T-helper 17 cell (primary cell): Measurements from ENCODE around the gene HDAC7. TPM values are rescaled to one million over a fixed set of nuclear protein-coding genes. Genes with fewer than 3 reads are reported as not detected.

Experiments
- ATAC-seq: fragments of 150-1000 bp; cut with Tn5 transposase; 2 replicates; pipeline ENCODE4 v1.10.0; 2021; ENCODE audit warnings: mild to moderate bottlenecking, moderate library complexity
- DNase-seq, 3 donors: peaks; one replicate each; pipeline versions ENCODE4 v3.0.0 to v3.0.0-alpha.2; 2020 to 2021
- H3K9me3 ChIP-seq: one replicate; pipeline ENCODE4 v1.7.0; 2013; ENCODE audit warnings: low read length, mild to moderate bottlenecking; ENCODE audit not compliant: control insufficient read depth, poor library complexity, severe bottlenecking
- H3K27ac Mint-ChIP-seq: one replicate; pipeline ENCODE4 v1.8.0; 2022; ENCODE audit warnings: mild to moderate bottlenecking, moderate library complexity, mixed read lengths
- H3K27me3 Mint-ChIP-seq: one replicate; pipeline ENCODE4 v1.8.0; 2022; ENCODE audit warnings: mixed read lengths
- H3K36me3 Mint-ChIP-seq: one replicate; pipeline ENCODE4 v1.8.0; 2022; ENCODE audit warnings: low read depth, mixed read lengths
- H3K4me1 Mint-ChIP-seq: one replicate; pipeline ENCODE4 v1.8.0; 2022; ENCODE audit warnings: mild to moderate bottlenecking, mixed read lengths
- H3K4me3 Mint-ChIP-seq: one replicate; pipeline ENCODE4 v1.8.0; 2022; ENCODE audit warnings: mild to moderate bottlenecking, moderate library complexity, mixed read lengths
- total RNA-seq, 4 donors: library from RNA in 2 of 4; stranded (reverse) in 2 of 4; gene quantifications; one replicate each; pipeline ENCODE4 v1.2.3 and lab custom pipeline; 2022 to 2026

Gene HDAC7
- total RNA-seq, 2 donors from 2014 or later: 129 to 151 TPM

DNA sequence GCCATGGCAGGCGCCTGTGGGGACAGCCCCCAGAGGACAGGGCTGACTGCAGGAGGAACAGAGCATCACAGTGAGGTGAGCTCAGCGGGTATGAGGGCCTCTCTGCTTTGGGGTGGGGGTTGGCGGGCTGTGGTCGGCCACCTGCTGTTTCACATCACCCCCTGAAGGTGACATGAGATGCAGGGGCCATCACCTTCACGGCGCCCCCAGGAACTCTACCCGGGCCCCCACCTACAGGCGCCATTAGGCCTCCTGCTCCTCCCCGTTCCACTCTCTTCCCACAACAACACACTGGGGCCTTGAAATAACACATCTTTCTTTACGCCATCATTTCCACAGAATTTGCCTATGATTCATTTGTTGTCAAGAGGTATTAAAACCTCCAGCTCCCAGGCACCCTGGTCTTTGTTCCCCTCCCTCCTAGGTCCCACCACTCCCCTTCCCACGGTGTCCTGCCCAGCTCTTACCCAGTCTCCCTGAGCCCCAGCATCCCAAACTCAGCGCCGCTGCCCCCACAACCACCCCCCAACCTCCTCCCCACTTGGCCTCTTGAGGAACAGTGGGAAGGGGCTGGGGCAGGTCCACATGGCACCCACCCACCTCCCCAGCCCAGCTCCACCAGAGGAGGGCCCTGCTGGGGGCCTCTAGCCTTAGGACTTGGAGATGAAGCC is 12.7 kb upstream of the HDAC7 start:
- Mint-ChIP-seq H3K4me3 (peak overlapping the region; percentile 91), H3K4me1 (peaks cover 54% of the 10 kb centered on the region), H3K36me3 (no peaks in the 10 kb centered on the region), H3K27ac (peak overlapping the region; percentile 97), H3K27me3 (no peaks in the 10 kb centered on the region)
- DNase-seq (no peak), ATAC-seq (peak; percentile 28)
- H3K9me3 ChIP-seq: no peaks in the 10 kb centered on the region

GRCh38 chr12:47829584-47829983 is 9.9 kb upstream of the HDAC7 start:
- ATAC-seq (no peak), DNase-seq (no peak)
- Mint-ChIP-seq H3K4me1 (peaks cover 65% of the 10 kb centered on the region), H3K4me3 (peak overlapping the region; percentile 31), H3K27me3 (no peaks in the 10 kb centered on the region), H3K36me3 (no peaks in the 10 kb centered on the region), H3K27ac (peak overlapping the region; percentile 97)
- no peaks in the 10 kb centered on the region for H3K9me3 ChIP-seq

GRCh38 chr12:47828976-47829482 is 9.3 kb upstream of the HDAC7 start:
- H3K4me3 Mint-ChIP-seq: peak overlapping the region; percentile 31
- peak overlapping the region; percentile 97 for H3K27ac Mint-ChIP-seq
- DNase-seq (no peak), ATAC-seq (no peak)
- H3K9me3 ChIP-seq: no peaks in the 10 kb centered on the region
- no peaks in the 10 kb centered on the region for H3K36me3 Mint-ChIP-seq
- peaks cover 65% of the 10 kb centered on the region for H3K4me1 Mint-ChIP-seq
- H3K27me3 Mint-ChIP-seq: no peaks in the 10 kb centered on the region

GRCh38 chr12:47828008-47828975 is 8.6 kb upstream of the HDAC7 start:
- Mint-ChIP-seq H3K36me3 (no peaks in the 10 kb centered on the region), H3K4me3 (peak overlapping the region; percentile 31), H3K27ac (peak overlapping the region; percentile 97), H3K27me3 (no peaks in the 10 kb centered on the region), H3K4me1 (peaks cover 65% of the 10 kb centered on the region)
- ATAC-seq: no peak
- no peak for DNase-seq
- no peaks in the 10 kb centered on the region for H3K9me3 ChIP-seq

GRCh38 chr12:47825173-47825639 is 5.5 kb upstream of the HDAC7 start:
- Mint-ChIP-seq H3K27me3 (no peaks in the 10 kb centered on the region), H3K36me3 (no peaks in the 10 kb centered on the region), H3K4me3 (peak overlapping the region; percentile 86), H3K27ac (peak overlapping the region; percentile 97), H3K4me1 (peaks cover 76% of the 10 kb centered on the region)
- DNase-seq: no peak
- no peak for ATAC-seq
- H3K9me3 ChIP-seq: no peaks in the 10 kb centered on the region

DNA sequence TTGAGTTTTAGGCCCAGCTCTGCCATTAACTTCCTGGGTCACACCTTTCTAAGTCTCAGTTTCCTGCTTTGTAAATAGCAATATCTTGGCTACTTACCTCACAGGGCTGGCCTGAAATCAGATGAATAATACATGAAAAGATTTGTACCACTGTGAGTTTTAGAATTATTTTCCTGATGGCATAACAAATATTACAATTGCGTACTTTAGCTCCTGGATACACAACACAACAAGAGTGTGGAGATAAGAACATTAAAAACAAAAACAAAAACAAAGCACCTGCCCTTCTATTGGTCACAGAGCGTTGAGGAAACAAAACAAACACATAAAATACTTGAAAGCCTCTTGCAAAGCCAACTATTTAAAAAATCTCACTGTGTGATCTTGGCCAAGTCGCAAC is 4.9 kb upstream of the HDAC7 start:
- Mint-ChIP-seq H3K27me3 (no peaks in the 10 kb centered on the region), H3K36me3 (no peaks in the 10 kb centered on the region), H3K4me3 (peak overlapping the region; percentile 86), H3K27ac (peak overlapping the region; percentile 97), H3K4me1 (peaks cover 77% of the 10 kb centered on the region)
- ATAC-seq (no peak), DNase-seq (no peak)
- no peaks in the 10 kb centered on the region for H3K9me3 ChIP-seq

DNA sequence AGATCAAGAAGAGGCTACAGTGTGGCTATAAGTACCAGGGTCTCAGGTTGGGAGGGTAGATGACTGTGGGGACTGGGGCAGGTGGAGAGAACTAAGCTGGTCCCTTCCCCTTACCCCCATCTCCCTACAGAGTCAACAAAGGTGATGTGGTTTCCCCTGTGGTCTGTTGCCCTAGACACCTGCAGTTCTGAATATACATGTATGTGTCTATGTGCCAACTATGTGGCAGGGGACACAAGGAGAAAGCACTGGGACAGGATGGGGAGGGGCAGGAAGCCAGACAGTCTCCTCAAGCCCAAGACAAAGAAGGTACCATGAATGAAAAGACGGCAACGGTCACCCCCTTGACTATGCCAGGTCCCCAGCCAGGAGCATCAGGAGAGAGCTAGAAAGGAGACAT is 4.5 kb upstream of the HDAC7 start:
- ATAC-seq (peak; percentile 72), DNase-seq (no peak)
- Mint-ChIP-seq H3K36me3 (no peaks in the 10 kb centered on the region), H3K4me3 (peak overlapping the region; percentile 86), H3K27ac (peak overlapping the region; percentile 97), H3K4me1 (peaks cover 73% of the 10 kb centered on the region), H3K27me3 (no peaks in the 10 kb centered on the region)
- no peaks in the 10 kb centered on the region for H3K9me3 ChIP-seq

DNA sequence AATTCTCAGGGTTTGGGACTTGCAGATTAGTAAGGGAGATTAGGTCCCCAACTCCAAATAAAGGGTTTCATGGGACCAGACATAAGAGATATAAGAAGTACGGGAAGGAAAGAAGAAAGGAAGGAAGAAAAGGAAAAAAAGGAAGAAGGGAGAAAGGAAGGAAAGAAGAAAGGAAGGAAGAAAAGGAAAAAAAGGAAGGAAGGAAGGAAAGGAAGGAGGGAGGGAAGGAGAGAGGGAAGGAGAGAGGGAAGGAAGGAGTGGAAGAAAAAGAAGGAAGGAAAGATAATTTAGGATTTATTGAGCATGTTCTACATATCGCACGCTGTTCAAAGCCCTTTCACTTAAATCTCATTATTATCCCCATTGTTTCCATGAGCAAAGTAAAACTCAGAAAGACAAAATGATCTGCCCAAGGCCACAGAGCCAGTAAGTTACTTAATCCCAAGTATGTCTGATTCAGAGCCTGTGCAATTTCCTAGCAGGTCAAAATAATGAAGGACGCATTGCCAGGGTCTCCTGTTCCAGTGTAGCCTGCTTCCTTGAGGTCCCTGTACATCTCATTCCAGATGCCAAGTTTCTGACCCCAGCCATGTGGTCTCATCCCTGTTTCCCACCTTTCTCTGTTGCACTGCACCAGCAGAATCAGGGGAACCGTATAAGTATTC is 3.9 kb upstream of the HDAC7 start:
- peak overlapping the region; percentile 86 for H3K4me3 Mint-ChIP-seq

DNA sequence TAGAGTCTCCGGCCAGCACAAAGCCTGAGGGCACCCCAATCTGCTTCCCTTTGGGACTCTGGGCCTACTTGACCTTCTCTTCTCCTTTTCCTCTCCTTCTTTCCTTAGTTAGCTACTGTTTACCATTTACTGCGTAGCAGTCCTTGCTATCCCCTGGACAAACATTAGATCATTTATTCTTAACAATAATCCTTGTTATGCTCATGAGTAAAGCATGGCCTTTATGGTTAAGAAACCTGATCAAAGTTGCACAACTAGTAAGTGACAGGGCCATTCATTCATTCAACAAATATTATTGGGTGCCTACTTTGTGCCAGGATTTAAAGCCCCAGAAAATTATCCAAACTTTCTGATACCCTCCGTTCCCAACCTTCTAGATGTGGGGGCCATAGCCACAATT is 3.2 kb upstream of the HDAC7 start:
- H3K4me1 Mint-ChIP-seq: peaks cover 72% of the 10 kb centered on the region
- peak overlapping the region; percentile 97 for H3K27ac Mint-ChIP-seq
- H3K36me3 Mint-ChIP-seq: no peaks in the 10 kb centered on the region
- ATAC-seq (no peak), DNase-seq (no peak)
- no peak overlapping the region for H3K4me3 Mint-ChIP-seq
- no peaks in the 10 kb centered on the region for H3K9me3 ChIP-seq
- no peaks in the 10 kb centered on the region for H3K27me3 Mint-ChIP-seq

More for the DNA sequence above, 3.9 kb upstream of the HDAC7 start:
- no peak for ATAC-seq
- Mint-ChIP-seq H3K27me3 (no peaks in the 10 kb centered on the region), H3K27ac (peak overlapping the region; percentile 97), H3K4me1 (peaks cover 70% of the 10 kb centered on the region), H3K36me3 (no peaks in the 10 kb centered on the region)
- no peaks in the 10 kb centered on the region for H3K9me3 ChIP-seq
- no peak for DNase-seq

- H3K27me3 Mint-ChIP-seq: no peaks in the 10 kb centered on the region
- H3K4me1 Mint-ChIP-seq: peaks cover 76% of the 10 kb centered on the region
- no peak overlapping the region for H3K4me3 Mint-ChIP-seq
Observed at GRCh38 chr12:47822401-47822800, 2.7 kb upstream of the HDAC7 start.

GRCh38 chr12:47821346-47821706 is 1.6 kb upstream of the HDAC7 start:
- H3K36me3 Mint-ChIP-seq: no peaks in the 10 kb centered on the region
- DNase-seq (no peak), ATAC-seq (no peak)
- no peaks in the 10 kb centered on the region for H3K27me3 Mint-ChIP-seq
- peak overlapping the region; percentile 92 for H3K4me3 Mint-ChIP-seq
- H3K4me1 Mint-ChIP-seq: peaks cover 79% of the 10 kb centered on the region
- peak overlapping the region; percentile 97 for H3K27ac Mint-ChIP-seq
- no peaks in the 10 kb centered on the region for H3K9me3 ChIP-seq

More at GRCh38 chr12:47822401-47822800, 2.7 kb upstream of the HDAC7 start:
- Mint-ChIP-seq H3K36me3 (no peaks in the 10 kb centered on the region), H3K27ac (peak overlapping the region; percentile 97)
- DNase-seq: no peak
- no peak for ATAC-seq
- H3K9me3 ChIP-seq: no peaks in the 10 kb centered on the region

GRCh38 chr12:47820631-47821345 is 1.1 kb upstream of the HDAC7 start:
- Mint-ChIP-seq H3K4me1 (peaks cover 80% of the 10 kb centered on the region), H3K36me3 (no peaks in the 10 kb centered on the region), H3K4me3 (peak overlapping the region; percentile 92), H3K27ac (peak overlapping the region; percentile 97), H3K27me3 (no peaks in the 10 kb centered on the region)
- ATAC-seq: no peak
- no peak for DNase-seq
- H3K9me3 ChIP-seq: no peaks in the 10 kb centered on the region
